Spleen (tissue), 11 donors: ENCODE data around the gene RAB4A. TPM values are rescaled to one million over a fixed set of nuclear protein-coding genes. Genes with fewer than 3 reads are reported as not detected.

Experiments used
- DNase-seq: peaks from one replicate; pipeline ENCODE4 v3.0.0-alpha.2; 2020
- H3K27ac ChIP-seq, 8 donors: fragments of 200-600 bp; sonication (generic) in 7 of 8; 1 replicate in 4 of 8; 2 replicates in 4 of 8; pipeline versions ENCODE4 v1.5.0 to v1.8.0; 2016 to 2021; ENCODE audit warnings: inconsistent platforms in 4 of 8, mild to moderate bottlenecking in 4 of 8, moderate library complexity in 1 of 8
- H3K27me3 ChIP-seq, 7 donors: fragments of 200-600 bp; sonication (generic) in 6 of 7; replicated peaks in 1 of 7; 1 replicate in 4 of 7; 2 replicates in 3 of 7; pipeline versions ENCODE4 v1.5.0 to v1.8.0; 2016 to 2021; ENCODE audit warnings: inconsistent platforms in 3 of 7, mild to moderate bottlenecking in 1 of 7
- H3K36me3 ChIP-seq, 6 donors: fragments of 200-600 bp; sonication (generic) in 5 of 6; 1 replicate in 4 of 6; 2 replicates in 2 of 6; pipeline versions ENCODE4 v1.5.0 to v1.8.0; 2016 to 2021; ENCODE audit warnings: inconsistent platforms in 2 of 6
- H3K4me1 ChIP-seq, 6 donors: fragments of 200-600 bp; sonication (generic) in 5 of 6; 1 replicate in 3 of 6; 2 replicates in 3 of 6; pipeline versions ENCODE4 v1.5.0 to v1.8.0; 2016 to 2021; ENCODE audit warnings: inconsistent platforms in 3 of 6
- H3K4me3 ChIP-seq, 8 donors: fragments of 200-600 bp; sonication (generic) in 7 of 8; 1 replicate in 4 of 8; 2 replicates in 4 of 8; pipeline versions ENCODE4 v1.5.0 to v1.8.0; 2016 to 2021; ENCODE audit warnings: inconsistent platforms in 4 of 8, mild to moderate bottlenecking in 4 of 8, moderate library complexity in 2 of 8
- H3K9me3 ChIP-seq, 8 donors: fragments of 200-600 bp; sonication (generic) in 7 of 8; 1 replicate in 4 of 8; 2 replicates in 4 of 8; pipeline versions ENCODE4 v1.5.0 to v1.8.0; 2016 to 2021; ENCODE audit warnings: inconsistent platforms in 4 of 8
- CTCF ChIP-seq, 11 experiments: fragments of 200-600 bp in 7 of 11; fragments of 450-650 bp in 4 of 11; sonication (generic) in 4 of 11; IDR thresholded peaks in 8 of 11; conservative IDR thresholded peaks in 3 of 11; 1 replicate in 7 of 11; 2 replicates in 4 of 11; pipeline versions ENCODE4 v1.4.0 to v1.8.0; 2016 to 2021; ENCODE audit warnings: antibody characterized with exemption in 11 of 11, inconsistent platforms in 4 of 11, mild to moderate bottlenecking in 1 of 11
- POLR2A ChIP-seq, 3 donors: fragments of 450-650 bp; IDR thresholded peaks; one replicate each; pipeline ENCODE4 v1.5.1; 2017; ENCODE audit warnings: antibody characterized with exemption in 3 of 3, mild to moderate bottlenecking in 1 of 3
- POLR2AphosphoS5 ChIP-seq, 3 donors: sonication (generic); formaldehyde crosslinking; IDR thresholded peaks; one replicate each; pipeline ENCODE4 v1.5.1; 2017; ENCODE audit warnings: antibody characterized with exemption in 3 of 3
- WGBS, 5 donors: extraction: QIAGEN DNeasy Blood & Tissue Kit in 3 of 5; methylation state at CpG; one replicate each; pipeline versions ENCODE4 v1.1.5 to v1.1.7; 2013 to 2018; 5-methylcytosine and 5-hydroxymethylcytosine counted together
- intact Hi-C: fragments of 100-400 bp; cut with DNase I; formaldehyde crosslinking; loops from one replicate; pipeline ENCODE4 v1.15.0; 2023; ENCODE audit warnings: low total_unique reads
- polyA plus RNA-seq, 3 donors: library from polyadenylated mRNA; stranded (reverse); fragments of 200-250 nt; gene quantifications; one replicate each; pipeline ENCODE4 v1.2.1, GENCODE V29; 2013
- total RNA-seq, 7 donors: library from RNA; depleted of rRNA in 3 of 7; stranded (reverse); fragments of >200 nt in 3 of 7; fragmentation: NEBNext Ultra II Directional in 4 of 7; extraction: Animal tissue kit (Norgen Biotek cat#: 25700) in 4 of 7; gene quantifications; one replicate each; pipeline versions ENCODE4 v1.1.0 to v1.2.1, GENCODE V29; 2016 to 2021
- donor health status: healthy with polysubstance abuse.
- donor health status: DM: no; HTN: no; CAD: no; lungs with moderate emphysema.
- donor health status: DM: no; HTN: no; CAD: no.
- donor health status: Bipolar disorder and iron deficiency.
- donor health status: healthy.
- donor health status: DM: no; HTN: no; CAD: no.
- donor health status: DM: yes; HTN: yes; CAD: no.

Gene RAB4A
- total and polyA plus RNA-seq, 10 donors = 19.7 to 49.8 (median 27.0) TPM

GRCh38 chr1:229347528-229347927 lies 76.6 kb downstream of the RAB4A start:
- no peak overlapping the region for H3K27ac ChIP-seq
- H3K9me3 ChIP-seq = no peaks in the 10 kb centered on the region
- peaks cover 0 to 17% (median 11%) of the 10 kb centered on the region in 6 donors for H3K4me1 ChIP-seq
- no peaks in the 10 kb centered on the region for H3K36me3 ChIP-seq
- no peak for DNase-seq
- TF ChIP-seq POLR2AphosphoS5 (IDR thresholded peaks at IDR 0.05) (no peak), POLR2A (IDR thresholded peaks at IDR 0.05) (no peak), CTCF (IDR thresholded peaks at IDR 0.05 in 8 of 11, conservative IDR thresholded peaks at IDR 0.05 in 3 of 11) (no peak)
- H3K27me3 ChIP-seq = peaks cover 0 to 57% (median 4%) of the 10 kb centered on the region in 7 donors
- no peak overlapping the region for H3K4me3 ChIP-seq
- intact Hi-C loops = no loop called here
- WGBS, 5 donors = 55 to 74% (median 60%) methylated on average over 3 of the region's 3 CpGs

- intact Hi-C loops = no loop called here
These were observed 78.8 kb downstream of the RAB4A start for GRCh38 chr1:229349463-229350385.

GRCh38 chr1:229352975-229353374 lies 82.1 kb downstream of the RAB4A start:
- no peak for DNase-seq
- 81 to 93% (median 86%) methylated on average over 2 of the region's 2 CpGs for WGBS, 5 donors
- no peak overlapping the region for H3K27ac ChIP-seq

More at GRCh38 chr1:229349463-229350385, 78.8 kb downstream of the RAB4A start:
- TF ChIP-seq CTCF (IDR thresholded peaks at IDR 0.05 in 8 of 11, conservative IDR thresholded peaks at IDR 0.05 in 3 of 11) (no peak), POLR2A (IDR thresholded peaks at IDR 0.05) (no peak), POLR2AphosphoS5 (IDR thresholded peaks at IDR 0.05) (no peak)
- no peak for DNase-seq
- H3K27me3 ChIP-seq = peaks cover 0 to 63% (median 11%) of the 10 kb centered on the region in 7 donors
- WGBS, 5 donors = 79 to 92% (median 87%) methylated on average over 8 of the region's 8 CpGs
- H3K4me3 ChIP-seq = no peak overlapping the region
- peaks cover 0 to 13% (median 9%) of the 10 kb centered on the region in 8 donors for H3K9me3 ChIP-seq
- no peak overlapping the region for H3K27ac ChIP-seq
- H3K36me3 ChIP-seq = no peaks in the 10 kb centered on the region
- H3K4me1 ChIP-seq = no peaks in the 10 kb centered on the region

More at GRCh38 chr1:229352975-229353374, 82.1 kb downstream of the RAB4A start:
- no peak for TF ChIP-seq POLR2AphosphoS5 (IDR thresholded peaks at IDR 0.05)
- no peak for TF ChIP-seq POLR2A (IDR thresholded peaks at IDR 0.05)
- TF ChIP-seq CTCF (IDR thresholded peaks at IDR 0.05 in 8 of 11, conservative IDR thresholded peaks at IDR 0.05 in 3 of 11) = no peak
- peaks cover 0 to 25% (median 19%) of the 10 kb centered on the region in 8 donors for H3K9me3 ChIP-seq
- H3K27me3 ChIP-seq = peaks cover 0 to 41% (median 6%) of the 10 kb centered on the region in 7 donors
- intact Hi-C loops = no loop called here
- no peaks in the 10 kb centered on the region for H3K36me3 ChIP-seq
- H3K4me3 ChIP-seq = no peak overlapping the region
- no peaks in the 10 kb centered on the region for H3K4me1 ChIP-seq
